ENCODE data around the gene TMEM132C.

Gene TMEM132C

GRCh38 chr12:128288357-128288756 lies 21.4 kb downstream of the TMEM132C start:
- no peak overlapping the region for H3K4me3 ChIP-seq (ENCODE audit: low read depth, low read length)
- TF ChIP-seq, protein P1, sequence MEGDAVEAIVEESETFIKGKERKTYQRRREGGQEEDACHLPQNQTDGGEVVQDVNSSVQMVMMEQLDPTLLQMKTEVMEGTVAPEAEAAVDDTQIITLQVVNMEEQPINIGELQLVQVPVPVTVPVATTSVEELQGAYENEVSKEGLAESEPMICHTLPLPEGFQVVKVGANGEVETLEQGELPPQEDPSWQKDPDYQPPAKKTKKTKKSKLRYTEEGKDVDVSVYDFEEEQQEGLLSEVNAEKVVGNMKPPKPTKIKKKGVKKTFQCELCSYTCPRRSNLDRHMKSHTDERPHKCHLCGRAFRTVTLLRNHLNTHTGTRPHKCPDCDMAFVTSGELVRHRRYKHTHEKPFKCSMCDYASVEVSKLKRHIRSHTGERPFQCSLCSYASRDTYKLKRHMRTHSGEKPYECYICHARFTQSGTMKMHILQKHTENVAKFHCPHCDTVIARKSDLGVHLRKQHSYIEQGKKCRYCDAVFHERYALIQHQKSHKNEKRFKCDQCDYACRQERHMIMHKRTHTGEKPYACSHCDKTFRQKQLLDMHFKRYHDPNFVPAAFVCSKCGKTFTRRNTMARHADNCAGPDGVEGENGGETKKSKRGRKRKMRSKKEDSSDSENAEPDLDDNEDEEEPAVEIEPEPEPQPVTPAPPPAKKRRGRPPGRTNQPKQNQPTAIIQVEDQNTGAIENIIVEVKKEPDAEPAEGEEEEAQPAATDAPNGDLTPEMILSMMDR (IDR thresholded peaks at IDR 0.05; ENCODE audit: borderline replicate concordance, insufficient read depth, low read depth, low read length), result no peak

DNA sequence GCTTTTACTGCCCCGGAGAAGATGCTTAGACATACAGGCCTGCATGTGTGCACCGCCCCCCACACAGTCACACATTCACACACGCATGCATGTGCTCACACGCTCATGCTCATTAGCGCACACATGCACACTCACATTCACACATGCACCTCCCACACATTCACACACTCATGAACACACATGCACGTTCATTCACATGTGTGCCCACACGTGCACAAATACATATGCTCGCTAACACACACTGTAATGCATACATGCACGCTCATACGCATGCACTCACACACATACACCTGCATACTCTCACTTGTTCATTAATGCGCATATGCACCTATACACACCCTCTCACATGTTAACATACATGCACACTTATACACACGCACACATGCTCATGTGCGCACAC lies 21.9 kb downstream of the TMEM132C start:
- TF ChIP-seq, protein P1 (IDR thresholded peaks at IDR 0.05; ENCODE audit: borderline replicate concordance, insufficient read depth, low read depth, low read length), result no peak
- no peak overlapping the region for H3K4me3 ChIP-seq (ENCODE audit: low read depth, low read length)

- no peak overlapping the region for H3K4me3 ChIP-seq (ENCODE audit: low read depth, low read length)
- TF ChIP-seq, protein P1 (IDR thresholded peaks at IDR 0.05; ENCODE audit: borderline replicate concordance, insufficient read depth, low read depth, low read length), result no peak
Measured at GRCh38 chr12:128290938-128291337, 24.0 kb downstream of the TMEM132C start.

GRCh38 chr12:128298091-128298748 lies 31.2 kb downstream of the TMEM132C start:
- H3K4me3 ChIP-seq (ENCODE audit: low read depth, low read length), result no peak overlapping the region
- TF ChIP-seq, protein P1 (IDR thresholded peaks at IDR 0.05; ENCODE audit: borderline replicate concordance, insufficient read depth, low read depth, low read length), result no peak

- TF ChIP-seq, protein P1 (IDR thresholded peaks at IDR 0.05; ENCODE audit: borderline replicate concordance, insufficient read depth, low read depth, low read length), result no peak
- no peak overlapping the region for H3K4me3 ChIP-seq (ENCODE audit: low read depth, low read length)
Measured at GRCh38 chr12:128305336-128305892, 38.4 kb downstream of the TMEM132C start.

DNA sequence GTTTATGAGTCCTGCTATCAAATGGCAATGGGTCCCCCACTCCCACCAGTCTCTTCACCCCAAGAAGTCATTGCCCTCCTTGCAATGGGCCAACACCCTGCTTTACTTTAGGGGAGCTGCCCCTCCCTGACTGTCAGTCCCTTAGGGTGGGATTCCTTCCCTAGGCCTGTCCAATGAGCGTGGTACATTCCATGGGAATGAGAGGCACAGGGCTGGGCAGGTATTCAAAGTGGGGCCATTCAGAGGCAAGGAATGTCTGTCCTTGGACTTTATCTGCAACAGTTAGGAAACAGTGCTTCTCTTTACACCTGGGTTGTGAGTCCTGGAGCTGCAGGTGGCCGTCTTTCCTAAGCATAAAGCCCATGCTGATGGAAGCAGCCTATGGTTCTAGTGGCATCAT lies 40.8 kb downstream of the TMEM132C start:
- no peak overlapping the region for H3K4me3 ChIP-seq (ENCODE audit: low read depth, low read length)

More for the DNA sequence above, 40.8 kb downstream of the TMEM132C start:
- TF ChIP-seq, protein P1 (IDR thresholded peaks at IDR 0.05; ENCODE audit: borderline replicate concordance, insufficient read depth, low read depth, low read length), result no peak
